HepG2 (cell line): ENCODE results near the gene PDSS2. TPM values are rescaled to one million over a fixed set of nuclear protein-coding genes. Genes with fewer than 3 reads are reported as not detected.
A peak's percentile ranks its signal among the peaks of the same experiment; 100 is the strongest.

Experiments
- AGO2 ChIP-seq: fragments of 200-400 bp; formaldehyde crosslinking; optimal IDR thresholded peaks from 2 replicates; pipeline ENCODE3; 2017; ENCODE audit warnings: mild to moderate bottlenecking, low read depth, low read length, moderate library complexity
- CEBPG ChIP-seq: IDR thresholded peaks from 2 replicates; pipeline ENCODE4 v1.6.1; 2016
- EHMT2 ChIP-seq: fragments of 200-600 bp; sonication (generic); IDR thresholded peaks from 2 replicates; pipeline ENCODE4 v1.7.0; 2017; ENCODE audit warnings: antibody characterized with exemption, low read depth, low read length, borderline replicate concordance
- HNRNPL ChIP-seq: fragments of 200-400 bp; formaldehyde crosslinking; IDR thresholded peaks from 2 replicates; pipeline ENCODE4 v1.6.1; 2017; ENCODE audit warnings: mild to moderate bottlenecking, low read depth, low read length
- NR3C1 ChIP-seq: sonication (generic); formaldehyde crosslinking; IDR thresholded peaks from 2 replicates; pipeline ENCODE4 v1.4.0; 2020; ENCODE audit warnings: missing genetic modification reagents
- PATZ1 ChIP-seq: sonication (generic); formaldehyde crosslinking; IDR thresholded peaks from 2 replicates; pipeline ENCODE4 v1.4.0; 2020; ENCODE audit warnings: missing genetic modification reagents
- RAD21 ChIP-seq: fragments of 450-650 bp; formaldehyde crosslinking; IDR thresholded peaks from 2 replicates; pipeline ENCODE4 v1.5.0; 2020; ENCODE audit warnings: mild to moderate bottlenecking
- SAP130 ChIP-seq: IDR thresholded peaks from 2 replicates; pipeline ENCODE4 v1.6.1; 2016; ENCODE audit warnings: low read depth
- XBP1 ChIP-seq: sonication (generic); formaldehyde crosslinking; IDR thresholded peaks from 2 replicates; pipeline ENCODE4 v1.5.0; 2020; ENCODE audit warnings: missing genetic modification reagents
- ZHX1 ChIP-seq: sonication (generic); formaldehyde crosslinking; IDR thresholded peaks from 2 replicates; pipeline ENCODE4 v1.8.1; 2022; ENCODE audit warnings: low read depth, mild to moderate bottlenecking, missing genetic modification reagents
- ZNF343 ChIP-seq: sonication (generic); formaldehyde crosslinking; IDR thresholded peaks from 2 replicates; pipeline ENCODE4 v1.4.0; 2020; ENCODE audit warnings: mild to moderate bottlenecking, missing genetic modification reagents
- ZNF367 ChIP-seq: sonication (generic); formaldehyde crosslinking; IDR thresholded peaks from 2 replicates; pipeline ENCODE4 v1.4.0; 2020; ENCODE audit warnings: missing genetic modification reagents, borderline replicate concordance
- ZNF430 ChIP-seq: sonication (generic); formaldehyde crosslinking; IDR thresholded peaks from 2 replicates; pipeline ENCODE4 v1.9.0; 2021; ENCODE audit warnings: mild to moderate bottlenecking, missing genetic modification reagents
- ZNF605 ChIP-seq: sonication (generic); formaldehyde crosslinking; IDR thresholded peaks from 2 replicates; pipeline ENCODE4 v1.8.0; 2022; ENCODE audit warnings: mild to moderate bottlenecking, missing genetic modification reagents
- ZNF713 ChIP-seq: sonication (generic); formaldehyde crosslinking; IDR thresholded peaks from 2 replicates; pipeline ENCODE4 v1.4.0; 2020; ENCODE audit warnings: mild to moderate bottlenecking, missing genetic modification reagents
- polyA plus RNA-seq, 8 experiments: library from polyadenylated mRNA; depleted of rRNA in 3 of 8; stranded (reverse) in 7 of 8; unstranded in 1 of 8; fragments of >200 nt; fragmentation: Illumina TruSeq in 4 of 8; extraction: Trizol in 4 of 8; gene quantifications; 2 replicates each; pipeline versions ENCODE4 v1.2.1 to v1.2.3, GENCODE V29; 2011 to 2016; ENCODE audit warnings: low read depth in 4 of 8, missing spikeins in 1 of 8, mixed read lengths in 1 of 8; ENCODE audit not compliant: insufficient read depth in 1 of 8
- total RNA-seq, 5 experiments: library from RNA; depleted of rRNA; stranded (reverse); fragments of >200 nt; fragmentation: Illumina TruSeq; extraction: Trizol; gene quantifications; 2 replicates each; pipeline ENCODE4 v1.2.3, GENCODE V29; 2016; ENCODE audit warnings: low read depth in 1 of 5
- TF ChIP-seq, protein P1 (sequence below): IDR thresholded peaks from 2 replicates; pipeline ENCODE4 v1.6.1; 2016; ENCODE audit warnings: missing compliant biosample characterization, missing genetic modification reagents, borderline replicate concordance
- TF ChIP-seq, protein P2 (sequence below): sonication (generic); formaldehyde crosslinking; IDR thresholded peaks from 2 replicates; pipeline ENCODE4 v1.5.0; 2020; ENCODE audit warnings: mild to moderate bottlenecking, missing genetic modification reagents, borderline replicate concordance

PDSS2 gene
- total and polyA plus RNA-seq, 2 of the 13 experiments (the other 11 are each of a cell fraction or from before 2014, with no cell fraction given): 16.2 to 17.0 TPM

DNA sequence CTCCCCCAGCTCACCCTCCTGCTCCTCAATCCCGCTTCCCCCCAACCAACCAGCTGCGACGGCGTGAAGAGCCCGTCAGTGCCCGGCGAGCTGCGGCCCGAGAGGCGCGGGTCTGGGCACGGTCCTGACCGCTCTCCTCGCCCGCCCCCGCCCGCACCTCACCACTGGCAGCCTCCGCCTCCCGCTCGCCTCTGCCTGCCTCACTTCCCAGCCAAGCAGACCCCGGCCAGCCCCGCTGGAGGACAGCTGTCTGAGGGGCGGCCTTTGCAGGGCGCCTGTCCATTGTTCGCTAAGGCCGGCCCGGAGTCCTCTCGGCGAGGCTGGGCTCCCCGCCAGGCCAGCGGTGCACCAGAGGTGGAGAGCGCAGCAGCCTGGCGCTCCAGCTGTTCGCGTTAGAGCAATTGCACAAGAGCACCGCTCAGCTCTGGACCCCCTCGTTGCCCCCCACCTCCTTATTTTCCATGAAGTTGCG lies 31.8 kb upstream of the PDSS2 start (continued):
- TF ChIP-seq ZHX1 (CRISPR knock-in tag) (0 out of 2 replicates have a peak, but pooled peaks have one; percentile 30), RAD21 (CRISPR knock-in tag) (0 out of 2 replicates have a peak, but pooled peaks have one; percentile 34), XBP1 (CRISPR knock-in tag) (no peak), ZNF605 (CRISPR knock-in tag) (0 out of 2 replicates have a peak, but pooled peaks have one; percentile 43), NR3C1 (CRISPR knock-in tag) (no peak), HNRNPL (peak; percentile 68; the same call in 1 of the 2 replicates), ZNF430 (CRISPR knock-in tag) (peak; percentile 54; the same call in 1 of the 2 replicates), CEBPG (CRISPR knock-in tag) (peak; percentile 69), ZNF343 (CRISPR knock-in tag) (no peak), SAP130 (CRISPR knock-in tag) (peak; percentile 75), EHMT2 (no peak), AGO2 (peak; percentile 68), ZNF713 (CRISPR knock-in tag) (0 out of 2 replicates have a peak, but pooled peaks have one; percentile 52), PATZ1 (peak; percentile 80), ZNF367 (CRISPR knock-in tag) (no peak)
- TF ChIP-seq, protein P1, sequence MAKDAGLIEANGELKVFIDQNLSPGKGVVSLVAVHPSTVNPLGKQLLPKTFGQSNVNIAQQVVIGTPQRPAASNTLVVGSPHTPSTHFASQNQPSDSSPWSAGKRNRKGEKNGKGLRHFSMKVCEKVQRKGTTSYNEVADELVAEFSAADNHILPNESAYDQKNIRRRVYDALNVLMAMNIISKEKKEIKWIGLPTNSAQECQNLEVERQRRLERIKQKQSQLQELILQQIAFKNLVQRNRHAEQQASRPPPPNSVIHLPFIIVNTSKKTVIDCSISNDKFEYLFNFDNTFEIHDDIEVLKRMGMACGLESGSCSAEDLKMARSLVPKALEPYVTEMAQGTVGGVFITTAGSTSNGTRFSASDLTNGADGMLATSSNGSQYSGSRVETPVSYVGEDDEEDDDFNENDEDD (CRISPR knock-in tag): no peak
- TF ChIP-seq, protein P2, sequence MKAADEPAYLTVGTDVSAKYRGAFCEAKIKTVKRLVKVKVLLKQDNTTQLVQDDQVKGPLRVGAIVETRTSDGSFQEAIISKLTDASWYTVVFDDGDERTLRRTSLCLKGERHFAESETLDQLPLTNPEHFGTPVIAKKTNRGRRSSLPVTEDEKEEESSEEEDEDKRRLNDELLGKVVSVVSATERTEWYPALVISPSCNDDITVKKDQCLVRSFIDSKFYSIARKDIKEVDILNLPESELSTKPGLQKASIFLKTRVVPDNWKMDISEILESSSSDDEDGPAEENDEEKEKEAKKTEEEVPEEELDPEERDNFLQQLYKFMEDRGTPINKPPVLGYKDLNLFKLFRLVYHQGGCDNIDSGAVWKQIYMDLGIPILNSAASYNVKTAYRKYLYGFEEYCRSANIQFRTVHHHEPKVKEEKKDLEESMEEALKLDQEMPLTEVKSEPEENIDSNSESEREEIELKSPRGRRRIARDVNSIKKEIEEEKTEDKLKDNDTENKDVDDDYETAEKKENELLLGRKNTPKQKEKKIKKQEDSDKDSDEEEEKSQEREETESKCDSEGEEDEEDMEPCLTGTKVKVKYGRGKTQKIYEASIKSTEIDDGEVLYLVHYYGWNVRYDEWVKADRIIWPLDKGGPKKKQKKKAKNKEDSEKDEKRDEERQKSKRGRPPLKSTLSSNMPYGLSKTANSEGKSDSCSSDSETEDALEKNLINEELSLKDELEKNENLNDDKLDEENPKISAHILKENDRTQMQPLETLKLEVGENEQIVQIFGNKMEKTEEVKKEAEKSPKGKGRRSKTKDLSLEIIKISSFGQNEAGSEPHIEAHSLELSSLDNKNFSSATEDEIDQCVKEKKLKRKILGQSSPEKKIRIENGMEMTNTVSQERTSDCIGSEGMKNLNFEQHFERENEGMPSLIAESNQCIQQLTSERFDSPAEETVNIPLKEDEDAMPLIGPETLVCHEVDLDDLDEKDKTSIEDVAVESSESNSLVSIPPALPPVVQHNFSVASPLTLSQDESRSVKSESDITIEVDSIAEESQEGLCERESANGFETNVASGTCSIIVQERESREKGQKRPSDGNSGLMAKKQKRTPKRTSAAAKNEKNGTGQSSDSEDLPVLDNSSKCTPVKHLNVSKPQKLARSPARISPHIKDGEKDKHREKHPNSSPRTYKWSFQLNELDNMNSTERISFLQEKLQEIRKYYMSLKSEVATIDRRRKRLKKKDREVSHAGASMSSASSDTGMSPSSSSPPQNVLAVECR (CRISPR knock-in tag): peak; percentile 55; the same call in 1 of the 2 replicates
